Stimulated activated CD8-positive, alpha-beta memory T cell treated with anti-CD3 and anti-CD28 coated beads, Interleukin-7, amount 100 ng/mL, for 48 hours (primary cell): ENCODE results near the gene ERV3-1.
A peak's percentile ranks its signal among the peaks of the same experiment; 100 is the strongest.
"Not testable (repeated sequence)": the region's sequence is repeated elsewhere in the genome, so short reads cannot be mapped to it uniquely, and the experiment has no call there.

Source experiments
- DNase-seq, 2 donors: peaks; one replicate each; pipeline ENCODE4 v3.0.0-alpha.2; 2020; ENCODE audit warnings: low read depth in 1 of 2; ENCODE audit errors: extremely low read depth in 1 of 2

The ERV3-1 gene

DNA sequence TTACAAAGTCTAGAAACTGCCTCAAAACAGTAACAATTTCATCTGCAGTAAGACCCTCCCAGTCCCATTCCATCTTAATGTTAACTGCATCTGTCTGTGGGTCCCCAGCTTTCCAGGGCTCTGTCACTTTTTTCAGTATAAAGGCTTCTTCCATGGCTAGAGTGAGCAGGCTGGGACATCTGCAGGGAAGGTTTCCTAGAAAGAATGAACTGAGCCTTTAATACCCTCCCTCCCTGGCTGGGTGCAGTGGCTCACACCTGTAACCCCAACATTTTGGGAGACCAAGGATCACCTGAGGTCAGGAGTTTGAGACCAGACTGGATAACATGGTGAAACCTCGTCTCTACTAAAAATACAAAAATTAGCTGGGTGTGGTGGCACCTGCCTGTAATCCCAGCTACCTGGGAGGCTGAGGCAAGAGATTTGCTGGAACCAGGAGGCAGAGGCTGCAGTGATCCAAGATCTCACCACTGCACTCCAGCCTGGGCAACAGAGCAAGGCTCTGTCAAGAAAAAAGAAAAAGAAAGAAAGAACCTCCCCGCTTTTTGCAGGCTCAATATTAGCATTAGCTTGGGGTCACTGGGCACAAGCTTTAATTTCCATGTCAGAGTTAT, 3.4 kb downstream of the ERV3-1 start:
- no peak for DNase-seq

DNA sequence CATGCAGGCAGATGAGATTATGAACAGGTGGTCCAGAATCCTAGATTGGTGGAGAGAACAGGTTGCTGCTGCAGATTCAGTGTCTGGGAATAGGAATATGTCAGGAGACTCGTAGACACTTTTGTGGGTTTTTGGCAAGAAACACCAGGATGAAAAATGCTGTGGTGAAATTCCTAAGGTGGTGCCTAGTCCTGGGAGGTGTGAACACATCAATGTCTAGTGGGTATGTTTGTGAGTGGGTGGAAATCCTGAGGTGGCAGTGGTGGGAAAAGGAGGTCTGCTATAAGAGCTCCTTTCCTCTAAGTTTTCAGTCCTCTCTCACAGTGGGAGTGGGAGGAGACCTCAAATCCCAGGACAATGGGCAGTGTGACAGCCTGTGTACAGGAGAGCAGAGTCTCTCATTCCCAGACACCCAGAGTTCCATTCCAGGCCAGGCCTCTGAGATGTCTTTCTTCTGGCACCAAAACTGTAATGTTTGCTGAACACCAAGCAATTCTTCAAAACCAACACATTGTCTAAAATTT, 5.1 kb downstream of the ERV3-1 start:
- no peak for DNase-seq

DNA sequence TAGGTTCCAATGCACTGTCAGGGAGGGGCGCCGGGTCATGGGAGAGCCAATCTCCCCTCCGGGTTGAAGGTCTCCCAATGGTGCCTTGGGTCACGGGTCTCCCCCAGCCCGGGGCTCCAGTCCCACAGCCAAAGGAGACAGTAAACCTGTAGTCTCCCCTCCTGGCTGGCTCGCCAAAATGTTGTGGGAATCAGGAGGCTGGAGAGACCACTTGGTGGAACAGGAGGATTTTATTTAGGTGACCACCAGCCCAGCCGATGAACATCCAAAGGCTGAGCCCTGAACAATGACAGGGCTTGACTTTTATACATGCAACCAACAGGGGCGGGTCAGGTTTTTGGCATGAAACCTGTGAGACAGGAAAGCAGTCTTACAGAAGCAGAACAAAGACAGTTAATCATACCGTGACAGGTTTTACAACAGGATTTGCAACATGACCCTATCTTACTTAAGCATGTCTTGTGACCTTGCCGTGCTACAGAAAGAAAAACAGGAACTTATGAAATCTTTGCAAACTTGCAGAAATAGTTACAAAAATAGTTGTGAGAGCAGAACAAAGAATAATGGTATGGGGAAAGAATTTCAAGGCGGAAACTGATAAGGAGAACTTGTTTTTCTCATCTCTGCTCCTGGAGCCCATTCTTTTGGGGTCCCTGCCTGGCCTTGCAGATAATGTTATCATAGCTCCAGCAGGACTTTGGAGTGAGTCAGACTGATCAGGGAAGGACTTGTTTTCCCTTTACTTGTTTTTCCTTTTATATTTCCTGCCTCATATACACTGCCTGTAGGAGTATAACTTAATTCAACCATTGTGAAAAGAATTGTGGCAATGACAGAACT, 7.1 kb downstream of the ERV3-1 start:
- DNase-seq, result no peak

DNA sequence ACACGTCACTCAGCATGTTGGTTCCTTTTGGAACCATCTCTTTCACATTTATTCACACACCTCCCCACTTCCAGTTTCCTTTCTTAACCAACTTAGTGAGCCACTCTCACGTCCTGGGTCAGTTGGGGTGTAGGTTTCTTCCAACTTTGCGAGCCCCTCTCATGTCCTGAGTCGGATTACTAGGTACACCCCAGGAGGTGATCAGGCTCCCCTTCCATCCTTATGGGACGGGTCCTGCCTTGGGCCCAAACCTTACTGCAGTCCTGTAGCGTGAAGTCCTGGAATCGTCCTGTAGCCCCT, 7.7 kb downstream of the ERV3-1 start:
- DNase-seq, result no peak

DNA sequence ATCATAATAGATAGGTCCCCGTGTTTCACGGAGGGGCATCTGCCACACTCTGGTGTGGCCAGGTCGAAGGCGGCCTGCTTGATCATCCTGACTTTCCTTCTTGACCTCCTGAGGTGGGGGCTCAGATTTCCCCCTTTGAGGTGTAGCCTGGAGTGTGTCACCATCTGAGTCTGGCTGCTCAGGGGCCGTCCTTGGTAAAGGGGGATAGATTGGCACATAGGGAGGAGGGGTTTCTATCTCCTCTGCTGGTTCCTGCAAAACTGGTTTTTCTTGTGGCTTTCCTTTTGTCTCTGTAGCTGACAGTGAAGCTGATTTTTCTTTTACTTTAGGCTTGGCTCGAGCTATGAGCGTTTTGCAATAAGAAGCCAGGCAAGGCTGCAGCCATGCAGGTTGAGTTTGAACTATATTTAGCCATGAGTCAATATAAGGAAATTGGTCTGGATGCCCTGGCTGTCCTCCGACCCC, 8.5 kb downstream of the ERV3-1 start:
- DNase-seq, result no peak

DNA sequence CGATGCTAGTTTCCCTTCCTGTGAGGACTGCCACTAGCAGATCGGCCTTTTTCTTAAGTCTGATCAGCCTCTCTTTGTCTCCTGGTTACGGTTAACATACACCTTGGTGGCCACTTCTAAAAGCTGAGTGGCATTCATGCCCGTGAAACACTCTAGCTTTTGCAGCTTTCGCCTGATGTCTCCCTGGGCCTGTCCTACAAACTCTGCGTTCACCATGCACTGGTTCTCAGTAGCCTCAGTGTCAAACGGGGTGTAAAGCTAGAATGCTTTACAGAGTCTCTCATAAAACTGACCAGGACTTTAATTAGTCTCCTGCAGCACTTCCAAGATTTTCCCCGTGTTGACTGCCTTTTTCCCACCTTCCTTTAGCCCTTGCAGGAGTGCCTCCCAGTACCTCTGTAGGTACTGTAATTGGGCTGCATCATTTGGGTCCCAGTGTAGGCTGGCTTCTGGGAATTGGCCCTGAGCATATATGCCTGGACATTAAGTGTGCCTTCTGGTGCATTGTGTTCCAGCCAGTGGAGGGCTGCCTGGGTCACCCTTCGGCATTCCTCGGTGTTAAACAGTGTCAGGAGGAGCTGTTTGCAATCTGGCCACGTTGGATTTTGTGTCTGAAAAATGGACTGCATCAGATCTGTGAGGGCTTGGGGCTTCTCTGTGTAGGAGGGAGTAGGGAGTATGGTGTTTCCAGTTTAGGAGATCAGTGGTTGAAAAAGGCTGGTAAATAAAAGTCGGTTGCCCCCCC, 9.2 kb downstream of the ERV3-1 start:
- DNase-seq, result no peak

DNA sequence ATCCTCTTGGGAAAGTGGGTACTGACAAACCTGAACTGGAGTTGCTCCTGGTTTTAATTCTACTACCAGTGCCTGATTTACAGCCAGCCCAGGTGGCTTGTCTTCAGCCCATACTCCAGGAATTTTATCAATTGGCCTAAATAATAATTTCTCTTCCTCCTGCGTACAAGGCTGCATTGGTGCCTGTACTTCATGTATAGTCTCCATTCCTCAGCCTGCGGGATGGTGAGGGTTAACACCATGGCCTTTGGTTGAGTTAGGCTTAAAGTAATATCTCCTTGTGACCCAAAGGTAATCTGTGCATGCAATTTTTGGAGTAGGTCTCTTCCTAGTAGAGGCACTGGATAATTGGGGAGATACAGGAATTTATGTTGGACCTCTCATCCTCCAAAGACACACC, 10.2 kb downstream of the ERV3-1 start:
- DNase-seq, result no peak

DNA sequence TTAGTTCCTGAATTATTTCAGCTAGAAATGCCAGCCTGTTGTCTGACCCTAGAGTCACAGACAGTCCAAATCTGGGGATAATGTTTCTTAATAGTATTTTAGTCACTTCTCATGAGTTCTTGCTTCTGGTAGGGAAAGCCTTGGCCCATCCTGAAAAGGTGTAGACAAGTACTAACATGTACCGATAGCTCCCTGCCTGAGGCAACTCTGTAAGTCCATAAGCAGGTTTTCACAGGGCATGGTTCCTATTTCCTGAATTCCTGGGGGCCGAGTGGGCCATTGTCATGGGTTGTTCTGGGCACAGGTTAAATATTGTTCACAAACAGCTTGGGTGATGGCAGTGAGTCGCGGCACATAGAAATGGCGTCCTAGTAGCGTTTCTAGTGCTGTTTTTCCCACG, 12.6 kb downstream of the ERV3-1 start:
- DNase-seq, result no peak

DNA sequence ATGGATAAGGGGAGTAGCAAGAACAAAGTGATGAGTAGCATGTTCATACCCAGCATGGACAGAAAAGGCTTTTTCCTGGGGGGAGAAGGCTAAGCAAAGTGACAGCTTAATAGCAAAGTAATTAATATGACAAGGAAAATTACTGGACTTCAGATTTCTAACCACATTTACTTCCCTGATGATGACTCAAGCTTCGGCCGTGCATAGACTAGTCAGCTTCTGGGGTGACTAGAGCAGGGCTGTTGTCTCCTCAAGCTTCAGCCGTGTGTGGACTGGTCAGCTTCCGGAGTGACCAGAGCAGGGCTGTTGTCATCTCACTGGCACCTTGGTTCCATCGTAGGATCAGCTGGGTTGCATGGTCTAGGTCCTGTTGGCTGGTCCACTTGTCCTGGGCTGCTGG, 13.5 kb downstream of the ERV3-1 start:
- DNase-seq, result no peak

DNA sequence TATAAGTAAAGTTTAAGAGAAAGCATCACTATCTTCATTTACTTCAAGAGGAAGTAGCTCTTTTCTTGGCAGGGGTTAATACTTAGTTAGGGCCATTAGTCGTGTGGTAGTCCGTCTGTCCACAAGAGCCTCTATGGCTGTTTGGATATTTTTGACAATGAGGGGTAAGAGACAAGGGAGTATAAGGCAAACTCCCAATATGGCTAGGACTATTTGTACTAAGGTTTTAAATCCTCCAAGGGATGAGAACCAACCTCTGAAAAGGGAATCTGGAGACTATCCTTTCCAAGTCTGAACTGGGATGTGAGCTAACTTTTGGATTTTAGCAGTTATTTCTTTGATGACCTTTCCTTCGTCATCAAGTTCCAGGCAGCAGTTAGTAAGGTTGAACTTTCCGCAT, 15.6 kb downstream of the ERV3-1 start, which contains the start of gene ZNF117:
TSS of gene ZNF117 (minus strand) at position 101 of the 400 bp plus-strand sequence.
- DNase-seq, result no peak

DNA sequence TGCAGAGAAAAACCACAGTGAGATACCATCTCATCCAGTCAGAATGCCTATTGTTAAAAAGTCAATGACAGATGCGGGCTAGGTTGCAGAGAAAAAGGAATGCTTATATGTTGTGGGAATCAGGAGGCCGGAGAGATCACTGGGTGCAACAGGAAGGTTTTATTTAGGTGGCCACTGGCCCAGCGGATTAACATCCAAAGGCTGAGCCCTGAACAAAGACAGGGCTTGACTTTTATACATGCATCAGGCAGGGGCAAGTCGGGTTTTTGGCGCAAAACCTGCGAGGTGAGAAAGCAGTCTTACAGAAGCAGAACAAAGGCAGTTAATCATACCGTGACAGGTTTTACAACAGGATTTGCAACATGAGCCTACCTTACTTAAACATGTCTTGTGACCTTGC, 16.3 kb downstream of the ERV3-1 start:
- no peak for DNase-seq

DNA sequence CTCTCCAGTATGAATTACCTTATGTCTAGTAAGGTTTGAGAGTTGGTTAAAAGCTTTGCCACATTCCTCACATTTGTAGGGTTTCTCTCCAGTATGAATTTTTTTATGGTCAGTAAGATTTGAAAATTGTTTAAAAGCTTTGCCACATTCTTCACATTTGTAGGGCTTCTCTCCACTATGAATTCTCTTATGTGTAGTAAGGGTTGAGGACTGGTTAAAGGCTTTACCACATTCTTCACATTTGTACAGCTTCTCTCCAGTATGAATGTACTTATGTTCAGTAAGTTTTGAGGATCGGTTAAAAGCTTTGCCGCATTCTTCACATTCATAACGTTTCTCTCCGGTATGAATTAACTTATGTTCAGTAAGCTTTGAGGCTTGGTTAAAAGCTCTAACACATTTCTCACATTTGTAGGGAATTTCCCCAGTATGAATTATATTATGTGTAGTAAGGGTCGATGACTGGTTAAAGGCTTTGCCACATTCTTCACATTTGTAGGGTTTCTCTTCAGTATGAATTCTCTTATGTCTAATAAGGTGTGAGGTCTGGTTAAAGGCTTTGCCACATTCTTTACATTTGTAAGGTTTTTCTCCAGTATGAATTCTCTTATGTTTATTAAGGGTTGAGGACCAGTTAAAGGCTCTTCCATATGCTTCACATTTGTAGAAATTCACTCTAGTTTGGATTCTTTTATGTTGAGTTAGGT, 27.8 kb downstream of the ERV3-1 start:
- no peak for DNase-seq

DNA sequence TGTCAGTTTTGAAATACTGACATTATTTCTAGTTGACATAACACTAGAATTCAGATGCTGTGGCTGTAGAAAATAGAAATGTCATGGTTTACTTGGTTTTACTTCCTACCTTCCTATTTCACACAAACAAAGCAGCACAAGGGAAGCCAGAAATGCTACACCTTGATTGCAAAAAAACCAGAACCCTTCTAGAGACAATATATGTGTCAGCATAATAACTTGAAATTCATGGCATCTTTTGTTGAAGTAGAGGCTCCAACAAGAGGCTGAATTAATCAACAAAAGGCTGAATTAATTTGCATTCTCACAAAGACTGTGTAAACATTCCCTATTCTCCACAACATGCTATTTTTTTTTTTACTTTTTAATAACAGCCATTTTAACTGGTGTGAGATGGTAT, 40.9 kb downstream of the ERV3-1 start:
- DNase-seq, result no peak

DNA sequence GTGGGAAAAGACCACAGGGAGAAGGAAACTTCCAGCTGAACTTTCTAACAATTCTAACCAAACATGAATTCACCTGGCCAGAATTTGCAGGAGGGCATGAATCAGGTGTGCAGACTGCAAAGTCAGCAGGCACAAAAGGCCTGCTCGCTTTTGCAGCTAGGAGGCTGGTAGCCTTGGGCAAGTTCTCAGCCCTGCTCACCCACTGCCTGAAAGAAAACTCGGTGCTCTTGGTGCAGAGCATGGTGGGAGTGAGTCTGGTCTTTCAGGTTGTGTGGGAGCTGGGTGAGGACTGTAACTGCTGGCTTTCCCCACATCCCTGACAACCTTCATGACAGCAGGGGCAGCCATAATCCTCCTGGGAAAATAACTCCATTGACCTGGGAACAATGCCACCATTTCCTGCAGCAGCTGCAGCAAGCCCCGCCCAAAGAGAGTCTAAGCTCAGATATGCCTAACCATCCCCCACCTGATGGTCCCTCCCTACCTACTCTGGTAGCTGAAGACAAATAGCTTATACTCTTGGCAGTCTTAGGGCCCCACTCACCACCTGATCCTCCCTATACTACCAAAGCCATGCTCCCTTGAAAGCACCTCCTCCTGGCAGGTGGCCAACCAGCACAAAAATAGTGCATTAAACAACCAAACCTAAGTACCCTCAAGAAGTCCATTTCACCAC, 47.3 kb downstream of the ERV3-1 start:
- no peak for DNase-seq

DNA sequence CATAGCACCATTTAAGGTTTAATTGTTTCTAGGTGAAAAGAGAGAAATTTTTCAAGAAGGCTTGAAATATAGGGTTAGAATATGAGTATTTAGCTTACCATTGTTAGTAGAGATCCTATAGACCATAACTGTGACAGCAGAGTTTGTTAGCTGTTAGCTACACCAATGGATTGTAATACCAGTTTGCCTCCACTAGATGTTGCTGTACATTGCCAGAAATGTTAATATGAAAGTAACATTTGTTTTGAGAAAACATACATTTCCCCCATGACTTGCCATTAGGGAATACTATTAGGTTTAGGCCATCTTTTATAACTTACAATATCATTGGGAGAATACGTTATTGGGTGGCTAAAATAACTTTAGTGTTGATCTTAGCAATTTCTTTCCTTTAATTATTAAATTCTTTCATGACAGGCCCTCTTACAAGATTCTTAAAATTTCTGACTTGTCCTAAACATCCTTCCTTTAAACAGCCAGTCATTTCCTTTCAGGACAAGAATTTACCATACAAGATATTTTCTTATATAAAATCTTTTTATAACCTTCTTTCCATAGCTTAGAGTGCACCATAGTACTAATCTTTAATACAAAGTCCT, 55.1 kb downstream of the ERV3-1 start:
- DNase-seq, result no peak

DNA sequence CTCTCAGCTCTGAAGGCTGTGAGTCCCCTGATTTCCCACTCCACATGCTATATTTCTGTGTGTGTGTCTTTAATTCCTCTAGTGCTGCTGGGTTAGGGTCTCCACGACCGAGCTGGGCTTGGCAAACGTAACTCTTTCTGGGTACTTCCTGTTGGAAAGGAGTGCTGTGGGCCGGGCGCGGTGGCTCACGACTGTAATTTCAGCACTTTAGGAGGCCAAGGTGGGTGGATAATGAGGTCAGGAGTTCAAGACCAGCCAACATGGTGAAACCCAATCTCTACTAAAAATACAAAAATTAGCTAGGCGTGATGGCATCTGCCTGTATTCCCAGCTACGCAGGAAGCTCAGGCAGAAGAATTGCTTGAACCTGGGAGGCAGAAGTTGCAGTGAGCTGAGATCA, 55.8 kb downstream of the ERV3-1 start:
- DNase-seq, result not testable (repeated sequence)

DNA sequence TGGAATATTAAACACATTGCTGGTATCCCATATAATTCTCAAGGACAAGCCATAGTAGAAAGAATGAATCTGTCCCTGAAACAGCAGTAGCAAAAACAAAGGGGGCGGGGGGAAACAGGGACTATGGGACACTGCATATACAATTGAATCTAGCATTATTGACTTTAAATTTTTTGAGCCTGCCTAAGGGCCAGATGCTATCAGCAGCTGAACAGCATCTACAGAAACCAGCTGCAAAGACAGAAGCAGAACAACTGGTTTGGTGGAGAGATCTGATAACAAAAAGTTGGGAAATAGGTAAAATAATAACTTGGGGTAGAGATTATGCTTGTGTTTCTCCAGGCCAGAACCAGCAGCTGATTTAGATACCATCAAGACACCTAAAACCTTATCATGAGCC, 57.7 kb downstream of the ERV3-1 start:
- not testable (repeated sequence) for DNase-seq

DNA sequence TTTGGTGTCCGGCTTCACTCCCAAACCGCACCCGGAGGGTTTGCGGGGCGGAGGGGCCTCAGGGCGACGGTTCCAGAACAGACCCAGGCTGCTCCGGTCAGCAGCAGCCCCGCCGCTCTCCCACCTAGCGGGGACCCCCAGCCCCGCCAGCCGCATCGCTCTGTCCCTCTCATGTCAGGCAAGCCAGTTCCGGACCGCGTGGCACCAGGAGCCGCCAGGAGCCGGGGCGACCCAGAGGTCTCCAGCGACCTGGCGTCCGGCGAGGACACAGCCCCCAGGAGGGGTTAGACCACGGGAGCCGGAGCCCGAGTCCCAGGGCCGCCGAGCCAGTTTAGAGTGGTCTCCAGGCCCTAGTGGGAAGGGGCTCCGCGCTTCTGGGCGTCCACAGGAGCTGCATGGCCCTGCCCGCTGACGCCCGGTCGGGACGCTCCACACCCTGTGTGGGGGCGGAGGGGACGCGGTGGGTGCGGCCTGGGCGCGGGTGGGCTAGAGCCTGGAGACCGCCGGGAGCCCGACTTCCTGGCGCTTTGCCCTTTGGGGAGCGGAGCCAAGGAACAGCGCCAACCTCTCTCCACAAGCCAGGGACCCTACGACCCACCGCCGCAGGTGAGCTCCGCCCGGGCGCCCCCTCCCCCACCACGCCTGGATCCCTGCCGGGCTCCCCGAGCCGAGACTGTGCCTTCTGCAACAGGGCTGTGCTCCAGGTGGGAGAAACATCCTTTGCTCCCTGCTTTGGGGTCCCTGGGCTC, 59.1 kb downstream of the ERV3-1 start:
- DNase-seq, result no peak

DNA sequence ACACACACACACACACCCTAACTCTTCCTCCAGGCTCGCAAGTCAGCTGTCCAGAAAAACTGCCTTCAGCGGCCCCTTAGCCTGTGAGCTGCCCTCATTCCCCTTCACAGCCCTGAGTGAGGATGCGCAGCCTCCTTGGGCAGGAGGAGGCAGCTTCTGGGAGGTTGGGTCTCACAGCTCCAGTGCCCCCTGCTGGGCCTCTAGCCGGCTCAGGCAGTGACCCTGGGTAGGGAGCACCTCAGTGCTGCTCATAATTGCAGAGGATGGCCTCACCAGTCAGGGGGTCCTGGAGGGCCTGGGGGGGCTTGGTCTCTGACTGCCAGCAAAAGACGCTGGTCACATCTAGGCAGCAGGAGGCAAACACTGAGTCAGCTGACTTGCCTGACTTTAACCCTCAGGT, 59.7 kb downstream of the ERV3-1 start:
- peak in 1 of 2 donors; percentile 19 for DNase-seq
